Spleen (tissue), 7 donors: Measurements from ENCODE around the gene ACTA1.

Experiments
- POLR2A ChIP-seq, 3 donors: fragments of 450-650 bp; IDR thresholded peaks; one replicate each; pipeline ENCODE4 v1.5.1; 2017; ENCODE audit warnings: antibody characterized with exemption in 3 of 3, mild to moderate bottlenecking in 1 of 3
- POLR2AphosphoS5 ChIP-seq, 3 donors: sonication (generic); formaldehyde crosslinking; IDR thresholded peaks; one replicate each; pipeline ENCODE4 v1.5.1; 2017; ENCODE audit warnings: antibody characterized with exemption in 3 of 3
- TF ChIP-seq, protein P1 (sequence below), 11 experiments: fragments of 200-600 bp in 7 of 11; fragments of 450-650 bp in 4 of 11; sonication (generic) in 4 of 11; IDR thresholded peaks in 8 of 11; conservative IDR thresholded peaks in 3 of 11; 1 replicate in 7 of 11; 2 replicates in 4 of 11; pipeline versions ENCODE4 v1.4.0 to v1.8.0; 2016 to 2021; ENCODE audit warnings: antibody characterized with exemption in 11 of 11, inconsistent platforms in 4 of 11, mild to moderate bottlenecking in 1 of 11
- donor health status: DM: no; HTN: no; CAD: no; lungs with moderate emphysema.
- donor health status: DM: no; HTN: no; CAD: no.
- donor health status: DM: no; HTN: no; CAD: no.

- TF ChIP-seq, protein P1, sequence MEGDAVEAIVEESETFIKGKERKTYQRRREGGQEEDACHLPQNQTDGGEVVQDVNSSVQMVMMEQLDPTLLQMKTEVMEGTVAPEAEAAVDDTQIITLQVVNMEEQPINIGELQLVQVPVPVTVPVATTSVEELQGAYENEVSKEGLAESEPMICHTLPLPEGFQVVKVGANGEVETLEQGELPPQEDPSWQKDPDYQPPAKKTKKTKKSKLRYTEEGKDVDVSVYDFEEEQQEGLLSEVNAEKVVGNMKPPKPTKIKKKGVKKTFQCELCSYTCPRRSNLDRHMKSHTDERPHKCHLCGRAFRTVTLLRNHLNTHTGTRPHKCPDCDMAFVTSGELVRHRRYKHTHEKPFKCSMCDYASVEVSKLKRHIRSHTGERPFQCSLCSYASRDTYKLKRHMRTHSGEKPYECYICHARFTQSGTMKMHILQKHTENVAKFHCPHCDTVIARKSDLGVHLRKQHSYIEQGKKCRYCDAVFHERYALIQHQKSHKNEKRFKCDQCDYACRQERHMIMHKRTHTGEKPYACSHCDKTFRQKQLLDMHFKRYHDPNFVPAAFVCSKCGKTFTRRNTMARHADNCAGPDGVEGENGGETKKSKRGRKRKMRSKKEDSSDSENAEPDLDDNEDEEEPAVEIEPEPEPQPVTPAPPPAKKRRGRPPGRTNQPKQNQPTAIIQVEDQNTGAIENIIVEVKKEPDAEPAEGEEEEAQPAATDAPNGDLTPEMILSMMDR (IDR thresholded peaks at IDR 0.05 in 8 of 11, conservative IDR thresholded peaks at IDR 0.05 in 3 of 11): no peak
- TF ChIP-seq POLR2AphosphoS5 (IDR thresholded peaks at IDR 0.05) (no peak), POLR2A (IDR thresholded peaks at IDR 0.05) (no peak)
These were observed 23.6 kb downstream of the ACTA1 start for GRCh38 chr1:229410370-229410691.
